ENCODE measurements around the gene PGLYRP2.

Gene PGLYRP2

DNA sequence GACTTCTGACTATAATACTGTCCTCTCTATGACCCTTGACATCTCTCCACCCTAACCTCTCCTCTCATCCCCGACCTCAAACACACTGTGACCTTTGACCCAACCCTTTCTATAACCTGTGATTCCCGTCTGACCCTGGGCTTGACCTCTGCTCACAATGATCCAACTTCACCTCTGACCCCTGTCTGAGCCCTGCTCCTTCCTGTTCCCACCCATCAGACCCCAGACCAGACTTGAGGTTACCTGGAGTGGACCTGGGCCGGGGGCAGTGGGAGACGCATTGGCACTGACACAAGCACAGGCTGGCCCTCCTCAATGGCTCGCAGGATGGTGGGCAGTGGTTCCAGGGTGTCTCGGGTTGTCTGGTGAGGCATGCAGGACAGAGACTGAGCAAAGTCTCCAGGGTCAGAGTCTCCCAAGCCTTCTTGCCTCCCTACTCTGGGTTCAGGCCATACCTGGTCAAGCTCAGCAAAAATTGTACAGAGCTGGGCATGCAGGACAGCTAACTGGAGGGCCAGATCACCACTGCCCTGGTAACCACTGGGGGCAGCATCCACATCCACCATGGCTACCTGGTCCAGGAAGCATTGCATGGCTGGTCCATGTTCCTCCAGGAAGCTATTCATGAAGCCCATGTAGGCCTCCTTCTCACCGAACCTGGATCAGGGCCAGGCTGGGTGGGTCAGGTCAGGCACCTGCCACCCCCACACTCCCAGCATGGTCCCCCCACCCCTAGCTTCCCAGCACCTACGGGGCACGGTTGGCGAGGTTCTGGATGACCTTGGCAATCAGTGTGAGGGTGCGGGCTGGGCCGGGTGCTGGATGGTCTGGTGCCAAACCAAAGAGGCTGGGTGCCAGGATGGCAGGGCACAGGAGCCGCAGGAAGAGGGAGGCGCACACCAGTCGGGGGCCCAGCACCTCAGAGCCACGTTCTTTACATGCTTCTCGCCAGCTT is 25.1 kb downstream of the PGLYRP2 start:
- no peak for DNase-seq

DNA sequence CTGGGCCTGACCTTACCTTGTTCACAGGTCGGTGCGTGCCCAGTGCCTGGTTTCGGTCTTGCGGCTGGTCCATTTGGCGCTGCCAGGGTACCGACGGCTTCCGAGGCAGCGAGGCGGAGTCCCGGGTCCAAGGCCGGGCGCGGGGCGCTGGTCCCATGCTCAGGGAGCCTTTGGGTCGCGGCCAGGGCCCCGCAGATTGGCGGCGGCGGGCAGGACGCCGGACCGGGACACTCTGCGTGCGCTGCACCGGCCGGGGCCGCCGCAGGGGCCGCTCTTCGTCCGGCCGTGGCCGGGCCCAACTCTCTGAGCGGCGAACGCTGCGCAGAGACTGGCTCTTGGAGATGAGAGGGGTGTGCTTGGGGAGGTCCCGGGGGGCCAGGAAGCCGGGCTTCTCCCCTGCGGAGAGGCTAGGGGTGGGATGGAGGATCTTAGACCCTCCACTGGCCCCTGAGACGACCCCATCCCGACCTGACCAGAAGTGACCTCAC is 26.2 kb downstream of the PGLYRP2 start:
- no peak for DNase-seq

DNA sequence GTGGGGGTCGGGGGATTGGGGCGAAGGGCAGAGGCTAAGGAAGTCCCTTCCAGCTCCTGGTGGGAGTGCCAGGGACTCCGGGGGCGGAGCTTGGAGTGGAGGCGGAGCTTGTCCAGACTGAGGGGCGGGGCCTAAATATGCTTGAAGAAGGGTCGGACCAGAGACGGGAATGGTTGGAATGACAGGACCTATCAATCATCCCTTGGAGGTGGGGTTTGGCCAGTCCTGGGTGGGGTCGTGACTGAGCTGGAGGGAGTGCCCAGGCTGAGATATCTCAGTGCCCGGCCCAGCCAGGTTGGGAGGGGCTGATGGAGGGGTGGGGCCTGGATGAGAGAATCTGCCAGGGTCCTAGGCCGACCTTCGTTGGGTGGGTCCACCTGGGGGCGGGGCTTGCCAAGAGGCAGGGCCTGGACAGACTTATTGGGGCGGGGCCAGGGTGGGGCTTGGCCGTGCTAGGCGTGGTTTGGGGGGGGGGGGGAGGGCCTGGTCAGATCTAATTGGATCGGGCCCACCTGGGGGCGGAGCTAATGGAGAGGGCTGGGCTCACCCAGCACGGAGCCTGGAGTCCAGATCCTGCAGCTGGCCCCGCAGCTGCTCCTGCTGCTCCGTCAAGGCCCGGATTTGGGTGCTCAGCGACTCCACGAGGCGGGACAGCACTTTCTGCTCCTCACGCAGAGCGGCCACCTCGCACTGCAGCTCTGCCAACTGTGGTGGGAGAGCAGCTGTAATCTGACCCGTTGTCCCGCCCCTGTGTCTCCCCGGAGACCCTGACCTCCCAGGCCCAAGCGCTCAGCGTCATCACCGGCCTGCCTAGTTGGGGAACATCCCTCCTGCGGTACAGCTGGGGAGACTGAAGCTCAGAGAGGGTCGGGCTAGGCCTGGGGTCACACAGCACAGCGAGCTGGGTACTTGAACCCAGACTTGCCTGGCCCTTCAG is 26.9 kb downstream of the PGLYRP2 start:
- DNase-seq = no peak

DNA sequence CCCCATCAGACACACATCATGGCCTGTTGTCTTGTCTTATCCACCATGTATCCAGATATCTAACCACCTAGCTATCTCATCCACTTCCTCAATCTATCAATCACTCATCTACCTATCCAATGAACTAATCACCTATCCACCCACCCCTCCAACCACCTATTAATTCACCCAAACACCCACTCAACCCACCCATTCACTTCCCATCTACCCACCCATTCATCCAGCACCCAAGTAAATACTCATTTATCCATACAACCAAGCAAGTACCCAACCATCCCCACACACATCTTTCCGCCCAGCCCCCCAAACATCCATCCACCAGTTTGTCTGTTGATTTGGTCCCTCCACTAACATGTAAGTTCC is 28.8 kb downstream of the PGLYRP2 start:
- DNase-seq = no peak

DNA sequence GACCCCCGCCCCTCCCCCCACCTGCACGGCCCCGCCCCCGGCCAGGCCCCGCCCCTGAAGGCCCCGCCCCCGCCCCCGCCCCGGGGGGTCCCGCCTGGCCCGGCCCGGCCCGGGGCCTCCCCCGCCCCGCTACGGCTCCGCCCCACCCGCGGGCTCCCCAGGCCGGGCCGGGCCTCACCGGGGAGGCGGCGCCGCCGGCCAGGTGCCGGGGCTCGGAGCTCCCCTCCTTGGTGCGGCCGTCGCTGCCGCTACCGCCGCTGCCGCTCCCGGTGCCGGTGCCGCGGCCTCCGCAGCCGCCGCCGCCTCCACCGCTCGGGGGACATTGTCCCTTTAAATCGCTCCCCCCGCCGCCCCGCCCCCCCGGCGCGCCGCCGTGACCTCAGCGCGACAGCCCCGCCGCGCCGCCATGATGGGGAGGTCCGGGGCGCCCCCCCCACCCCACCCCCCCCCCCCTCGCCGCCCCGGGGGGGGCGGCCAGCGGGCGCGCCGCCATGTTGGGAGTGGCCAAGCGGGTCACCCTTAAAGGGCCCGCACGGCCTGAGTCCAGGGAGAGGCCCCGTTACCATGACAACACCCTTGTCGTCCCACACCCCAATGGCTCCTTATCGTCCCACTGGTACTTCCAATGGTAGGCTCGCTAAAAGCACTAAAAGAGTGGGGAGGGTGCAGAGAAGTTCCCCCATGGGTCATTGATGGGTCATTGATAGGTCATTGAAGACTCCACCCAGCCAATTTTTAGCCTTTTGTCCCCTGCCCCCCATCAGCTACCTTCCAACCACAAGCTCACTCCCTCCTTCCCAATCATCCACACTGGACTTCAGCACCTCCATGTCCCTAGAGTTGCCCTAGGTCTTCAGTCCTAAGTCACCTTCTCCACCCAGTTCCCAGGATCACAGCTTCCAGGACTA is 29.4 kb downstream of the PGLYRP2 start, which contains the start of gene WIZ:
Gene WIZ, minus strand, starts transcription at position 337 of the 908 bp plus-strand sequence. CDS start 1,649 bp downstream, outside the sequence.
- DNase-seq = peak; percentile 30

DNA sequence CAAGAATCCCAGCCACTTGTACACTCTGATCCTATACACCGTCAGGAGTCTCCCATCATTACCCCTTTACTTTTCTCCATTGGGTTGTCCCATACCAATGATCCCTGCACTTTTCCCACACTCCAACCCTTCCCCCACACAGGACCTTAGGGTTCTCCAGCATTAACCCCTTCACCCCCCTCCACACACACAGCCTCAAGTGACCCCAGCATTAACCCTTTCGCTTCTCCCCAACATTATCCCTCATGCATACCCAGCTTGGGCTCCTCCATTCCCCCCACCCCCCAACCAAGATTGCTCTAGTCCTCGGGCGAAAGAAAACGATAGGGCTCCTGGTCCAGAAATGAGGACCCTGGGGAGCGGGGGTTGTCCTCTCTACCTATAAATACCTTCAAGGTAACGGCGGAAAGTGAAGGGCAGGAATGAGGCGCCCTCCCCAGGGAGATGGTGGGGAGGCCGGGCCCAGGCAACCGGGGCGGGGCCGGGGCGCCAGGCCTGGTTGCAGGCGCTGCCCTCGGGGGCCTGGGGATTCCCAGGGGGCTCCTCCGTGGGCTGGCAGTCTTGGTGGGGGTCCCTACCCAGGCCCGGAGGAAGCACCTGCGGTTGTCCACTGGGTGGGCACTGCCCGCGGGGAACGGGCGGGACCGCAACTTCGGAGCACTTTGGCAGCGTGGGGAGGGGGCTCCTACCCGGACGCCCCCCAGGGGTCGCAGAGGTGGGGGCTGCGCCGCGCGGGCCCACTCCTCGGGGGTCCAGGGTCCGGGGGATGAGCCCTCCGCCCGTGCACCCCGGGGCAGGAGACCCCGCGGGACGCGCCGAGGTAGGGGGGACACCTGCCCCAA is 30.3 kb downstream of the PGLYRP2 start:
- DNase-seq = no peak

DNA sequence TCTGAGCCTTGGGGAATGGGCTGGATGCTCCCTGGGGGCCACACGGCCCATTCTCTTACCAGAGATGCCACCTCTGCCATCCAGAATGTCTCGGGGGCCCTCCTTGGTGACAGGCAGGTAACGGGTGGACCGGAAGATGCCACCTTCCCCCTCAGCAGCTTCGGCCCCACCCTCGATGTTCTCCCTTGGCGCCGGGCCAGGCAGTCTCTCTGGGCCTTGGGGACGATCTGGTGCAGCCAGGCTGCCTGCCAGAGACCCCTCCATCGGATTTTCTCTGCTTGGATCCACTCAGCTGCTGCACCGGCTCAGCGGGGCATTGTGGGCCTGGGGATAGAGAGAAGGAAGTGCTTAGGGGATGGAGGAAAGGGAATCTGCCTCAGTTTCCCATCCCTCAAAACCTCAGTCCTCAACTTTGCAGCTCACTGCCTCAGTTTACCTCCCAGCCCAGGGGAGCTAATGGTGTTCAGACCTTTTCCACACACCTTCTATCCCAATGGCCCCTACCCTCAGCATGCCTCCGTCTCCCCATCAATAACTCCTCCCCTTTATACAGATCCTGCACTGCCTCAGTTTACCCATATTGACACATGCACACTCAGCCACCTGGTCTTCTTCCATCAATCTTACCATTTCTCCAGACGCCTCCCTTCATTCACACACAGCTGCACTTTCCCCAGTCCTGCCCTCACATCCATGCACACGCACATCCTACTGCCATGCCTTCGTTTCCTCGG is 31.1 kb downstream of the PGLYRP2 start:
- DNase-seq = no peak

DNA sequence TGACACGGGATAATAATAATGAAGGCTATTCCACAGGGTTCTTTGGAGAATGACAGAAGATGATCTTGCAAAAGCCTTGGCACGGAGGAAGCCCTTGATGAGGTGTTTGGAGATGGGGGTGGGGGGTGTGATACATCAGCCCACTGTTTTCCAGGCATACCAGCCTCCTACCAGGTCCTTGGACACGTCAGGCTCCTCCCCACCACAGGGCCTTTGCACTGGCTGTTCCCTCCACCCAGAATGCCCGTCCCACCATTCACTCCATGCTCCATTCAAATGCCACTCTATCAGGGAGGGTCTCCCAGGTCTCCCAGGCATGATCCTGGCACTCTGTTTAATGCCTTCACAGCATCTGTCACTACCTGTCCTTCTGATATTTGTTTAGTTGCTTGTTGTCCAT is 32.2 kb downstream of the PGLYRP2 start:
- no peak for DNase-seq

DNA sequence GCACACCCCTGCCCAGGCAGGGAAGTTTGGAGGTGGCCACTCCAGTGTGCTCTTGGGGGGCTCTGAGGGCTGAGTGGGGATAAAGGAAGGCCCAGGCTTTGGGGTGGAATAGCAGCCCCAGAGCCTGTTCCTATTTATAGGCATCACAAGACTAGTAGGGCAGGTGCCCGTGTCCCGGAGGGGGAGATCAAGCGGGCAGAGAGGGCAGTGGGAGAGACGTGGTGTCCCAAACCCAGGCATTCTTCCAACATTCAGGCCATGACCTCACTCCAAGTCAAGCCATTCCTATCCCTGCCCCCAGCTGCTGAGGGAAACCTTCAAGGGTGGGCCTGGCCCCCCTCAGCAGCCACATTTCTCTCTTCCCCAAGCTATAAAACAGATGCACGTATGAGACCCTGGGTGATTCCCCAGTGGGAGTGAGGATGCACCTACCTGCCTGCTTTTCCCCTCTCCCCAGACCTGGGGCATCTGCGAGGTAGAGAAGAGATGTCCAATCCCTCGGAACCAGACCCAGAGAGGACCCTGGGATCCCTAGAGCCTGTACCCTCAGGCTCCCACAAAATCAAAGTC is 33.4 kb downstream of the PGLYRP2 start:
- no peak for DNase-seq

DNA sequence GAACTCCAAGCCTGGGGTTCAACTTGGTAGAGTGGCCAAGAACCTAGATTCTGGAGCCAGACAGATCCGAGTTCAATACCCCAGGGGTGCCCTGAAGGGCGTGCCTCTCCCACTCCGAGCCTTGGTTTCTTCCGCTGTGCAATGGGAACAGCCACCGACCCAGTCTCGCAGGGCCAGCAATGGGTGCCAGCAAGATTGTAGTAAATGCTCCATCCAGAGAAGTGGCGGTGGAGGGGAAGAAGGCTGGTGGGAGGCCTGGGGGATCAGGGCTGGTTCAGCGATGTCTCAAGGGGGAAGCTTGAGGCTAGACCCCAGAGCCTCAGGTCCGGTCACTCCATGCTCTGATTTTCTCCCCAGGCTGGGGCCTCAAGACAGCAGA is 34.1 kb downstream of the PGLYRP2 start:
- DNase-seq = no peak

DNA sequence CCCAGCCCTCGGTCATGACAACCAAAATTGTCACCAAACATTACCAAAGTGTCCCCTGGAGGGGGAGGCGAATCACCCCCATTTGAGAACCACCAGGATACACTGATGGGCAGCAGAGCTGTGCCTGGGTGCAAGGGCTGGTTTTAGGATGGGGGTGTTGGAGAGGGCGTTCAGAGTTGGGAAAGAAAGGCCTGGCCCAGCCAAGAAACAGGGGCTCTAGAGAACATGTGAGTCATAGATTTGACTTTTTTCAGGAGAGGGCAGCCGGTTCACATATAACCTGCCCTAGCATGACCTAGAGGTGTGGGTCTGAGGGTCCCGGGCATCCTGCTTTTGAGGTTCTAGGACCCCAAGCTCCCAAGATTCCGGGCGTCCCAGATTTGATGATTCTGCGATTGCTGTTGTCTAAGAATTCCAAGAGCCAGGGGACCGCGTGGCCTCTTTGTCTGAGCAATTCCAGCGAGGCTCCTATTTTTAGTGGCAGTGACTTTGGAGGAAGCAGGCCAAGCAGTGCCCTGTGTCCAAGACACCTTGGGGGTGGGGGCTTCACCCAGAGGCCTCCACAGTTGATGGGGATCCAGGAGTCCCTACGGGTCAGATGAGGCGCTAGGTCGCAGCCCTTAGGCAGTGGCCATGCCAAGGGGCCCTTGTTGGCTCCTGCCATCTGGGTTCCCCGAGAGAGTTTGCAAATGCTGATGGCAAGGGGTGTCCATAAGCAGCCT is 34.6 kb downstream of the PGLYRP2 start:
- no peak for DNase-seq

DNA sequence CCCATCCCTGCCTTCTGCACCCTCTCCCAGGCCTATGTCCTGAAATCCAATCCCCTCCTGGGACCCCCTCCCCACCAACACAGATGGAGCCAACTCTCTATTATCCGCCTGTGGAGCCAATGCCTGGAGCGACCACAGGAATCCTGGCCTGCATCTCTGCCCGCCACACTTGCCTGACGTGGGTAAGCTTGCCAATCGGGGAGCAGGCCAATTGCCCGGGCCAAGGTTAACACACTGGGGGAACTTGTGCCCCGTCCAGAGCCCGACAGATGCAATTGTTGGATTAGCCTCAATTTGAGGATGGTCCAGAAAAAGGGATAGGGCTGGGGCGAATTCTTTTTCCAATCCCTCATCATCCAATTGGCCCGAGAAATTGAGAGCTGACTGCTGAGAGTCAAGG is 35.5 kb downstream of the PGLYRP2 start:
- DNase-seq = no peak

DNA sequence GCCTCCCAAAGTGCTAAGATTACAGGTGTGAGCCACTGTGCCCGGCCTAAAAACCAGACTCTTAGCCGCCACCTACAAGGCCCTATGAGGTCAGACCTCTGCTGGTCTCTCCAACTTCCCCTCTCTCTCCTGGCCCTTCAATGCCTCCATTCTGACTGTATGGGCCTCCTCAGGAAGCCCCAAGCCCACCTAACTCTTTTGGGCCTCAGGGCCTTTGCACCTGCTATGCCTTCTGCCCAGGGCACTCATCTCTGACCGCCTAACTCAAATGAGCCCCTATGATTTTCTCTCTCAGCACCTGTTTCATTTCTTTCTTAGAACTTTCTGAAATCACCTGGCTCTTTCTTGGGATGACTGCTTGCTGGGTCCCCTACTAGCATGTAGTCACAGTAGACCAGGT is 36.0 kb downstream of the PGLYRP2 start:
- DNase-seq = no peak

DNA sequence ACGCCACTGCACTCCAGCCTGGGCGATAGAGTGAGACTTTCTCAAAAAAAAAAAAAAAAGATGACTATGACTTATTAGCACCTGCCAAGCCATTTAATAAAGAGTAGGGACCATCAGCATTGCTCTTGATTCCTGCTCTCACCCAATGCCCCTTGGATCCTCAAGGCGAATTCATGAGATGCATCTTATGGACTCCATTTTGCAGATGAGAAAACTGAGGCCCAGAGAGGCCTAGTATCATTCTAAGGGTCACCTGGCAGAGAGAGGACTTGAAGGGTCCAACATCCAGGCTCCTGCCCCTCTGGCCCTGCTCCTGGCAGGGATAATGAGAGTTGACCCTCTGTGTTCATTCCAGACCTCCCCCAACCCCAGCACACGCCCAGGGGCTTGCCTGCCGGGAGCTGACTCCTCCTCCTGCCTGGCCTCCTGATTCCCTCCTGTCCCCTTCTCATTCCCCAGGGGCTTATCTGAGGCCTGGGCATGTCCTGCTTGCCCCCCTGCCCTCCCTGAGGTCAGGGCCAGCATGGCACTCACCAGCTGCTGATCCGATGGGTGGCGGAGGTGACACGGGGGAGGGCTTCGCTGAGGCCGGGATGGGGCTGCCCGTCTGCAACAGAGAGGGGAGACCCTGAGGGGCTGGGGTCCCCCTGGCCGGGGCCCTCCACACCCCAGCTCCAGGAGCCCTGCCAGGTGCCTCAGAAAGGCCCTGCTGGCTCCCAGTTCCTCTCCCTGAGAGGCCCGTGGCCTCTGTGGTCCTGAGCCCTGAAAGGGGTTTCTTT is 37.0 kb downstream of the PGLYRP2 start:
- DNase-seq = no peak

DNA sequence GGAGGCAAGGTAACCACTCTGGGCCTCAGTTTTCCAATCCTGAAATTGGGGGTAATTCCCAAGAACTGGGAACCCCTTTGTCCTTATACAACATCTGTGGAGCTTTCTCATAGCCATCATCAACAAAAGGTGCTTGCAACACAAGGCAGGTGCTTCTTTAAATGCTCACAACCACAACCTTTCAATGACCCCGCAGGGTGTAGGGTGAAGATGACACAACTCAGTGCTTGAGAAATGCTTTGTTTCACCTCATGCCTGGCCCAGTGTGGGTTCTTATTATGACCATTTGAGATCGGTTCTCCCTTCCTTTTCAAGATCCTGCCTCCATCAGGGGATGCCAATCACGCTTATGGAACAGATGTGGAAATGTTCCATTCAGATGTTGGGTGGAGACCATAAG is 38.0 kb downstream of the PGLYRP2 start:
- DNase-seq = no peak

DNA sequence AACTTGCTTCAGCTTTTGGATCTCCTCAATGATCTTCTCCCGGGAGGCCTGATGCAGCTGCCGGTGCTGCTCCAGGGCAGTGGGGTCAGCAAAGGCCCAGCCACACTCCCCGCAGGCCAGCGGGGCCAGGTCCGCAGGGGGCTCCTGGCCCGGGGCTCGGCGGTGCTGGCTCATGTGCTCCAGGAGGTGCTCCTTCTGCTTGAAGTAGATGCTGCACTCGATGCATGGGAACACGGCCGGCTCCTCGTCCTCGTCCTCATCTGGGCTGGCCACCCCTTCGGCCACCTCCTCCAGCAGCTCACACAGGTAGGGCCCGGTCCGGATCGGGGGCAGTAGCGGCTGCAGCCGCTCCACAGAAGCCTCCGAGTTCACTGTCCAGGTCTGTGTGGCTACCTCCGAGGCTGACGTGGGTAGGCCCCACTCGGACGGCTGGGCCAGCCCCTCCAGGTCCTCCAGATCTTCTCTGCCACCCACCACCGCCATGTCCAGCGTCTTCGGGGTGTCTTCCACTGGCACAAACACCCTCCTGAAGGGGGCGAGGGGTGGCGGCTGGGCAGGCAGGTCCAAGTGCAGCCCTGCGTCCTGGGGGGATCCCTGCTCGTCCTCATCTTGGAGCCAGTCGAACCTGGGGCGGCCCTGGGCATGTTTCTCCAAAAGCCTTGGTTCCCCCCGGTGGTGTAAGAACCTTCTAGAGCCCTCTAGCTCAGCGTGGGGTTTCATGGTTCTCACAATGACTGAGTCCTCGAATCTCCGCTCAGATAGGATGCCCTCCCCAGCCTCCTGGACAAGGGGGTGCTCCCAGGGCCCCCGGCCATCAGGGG is 39.3 kb downstream of the PGLYRP2 start:
- DNase-seq = no peak

DNA sequence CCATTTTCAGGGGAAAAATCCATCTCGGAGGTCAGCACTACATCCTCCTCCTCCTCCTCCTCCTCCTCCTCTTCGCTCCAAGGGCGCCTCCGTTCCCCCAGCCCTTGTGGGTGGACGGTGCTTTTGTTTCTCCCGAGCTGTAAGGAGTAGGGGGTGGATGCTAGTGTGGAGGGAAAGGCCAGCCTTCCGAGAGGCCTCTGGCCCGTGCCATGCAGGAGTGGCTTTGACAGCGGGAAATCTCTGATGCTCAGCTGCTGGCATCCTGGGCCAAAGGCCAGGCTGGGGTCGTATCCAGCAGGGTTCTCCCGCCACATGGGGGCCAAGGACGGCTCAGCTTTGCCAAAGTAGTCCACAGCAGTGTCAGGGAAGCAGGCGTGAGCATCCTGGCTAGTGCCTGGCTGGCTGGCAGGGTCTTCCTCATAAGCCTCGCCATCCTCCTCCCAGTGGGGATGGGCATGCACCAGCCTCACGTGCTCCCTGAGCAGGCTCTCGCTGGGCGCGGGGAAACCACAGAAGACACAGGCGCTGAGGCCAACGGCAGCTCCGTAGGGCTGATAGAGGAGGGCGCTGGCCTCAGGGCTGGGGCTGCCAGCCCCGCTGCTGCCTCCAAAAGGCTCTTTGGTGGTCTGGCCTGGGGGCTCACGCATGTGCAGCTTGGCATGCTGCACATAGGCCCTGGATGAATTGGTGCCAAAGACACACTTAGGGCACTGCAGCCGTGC is 40.1 kb downstream of the PGLYRP2 start:
- no peak for DNase-seq
